ENCODE results near the gene UFD1.

DNA sequence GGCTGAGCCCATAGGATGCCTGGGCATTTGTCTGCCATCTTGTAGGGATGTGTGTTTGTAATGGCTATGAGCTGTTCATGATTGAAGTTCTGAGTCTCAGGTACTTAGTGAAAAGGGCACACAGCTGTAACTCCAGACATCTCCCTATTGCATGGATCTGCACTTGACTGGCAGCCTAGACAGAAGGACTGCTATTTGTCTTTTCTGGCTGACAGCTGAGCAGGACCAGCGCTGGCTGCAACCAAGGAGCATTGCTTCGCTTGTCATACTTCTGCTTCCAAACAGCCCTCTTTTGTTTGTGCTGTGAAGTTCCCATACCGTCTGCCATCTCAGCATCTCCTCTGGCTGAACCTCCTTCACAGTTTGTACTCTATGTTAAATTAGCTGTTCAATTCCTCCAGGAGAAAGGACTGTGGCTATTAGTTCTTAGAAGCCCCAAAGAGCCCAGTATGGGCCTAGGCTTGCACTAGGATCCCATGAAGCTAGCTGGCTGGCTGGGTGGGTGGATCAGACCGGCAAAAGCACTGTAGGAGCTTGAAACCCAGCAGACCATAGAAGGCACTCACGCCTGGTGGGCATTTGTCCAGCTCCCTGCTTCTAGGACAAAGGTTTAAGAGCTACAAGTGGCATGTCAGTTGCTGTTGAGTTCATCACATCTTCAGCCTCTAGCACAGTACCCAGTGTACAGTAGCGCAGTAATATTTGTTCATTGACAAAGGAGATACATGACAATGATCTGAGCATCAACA is 67.9 kb downstream of the UFD1 start:
- TF ChIP-seq, protein P1, sequence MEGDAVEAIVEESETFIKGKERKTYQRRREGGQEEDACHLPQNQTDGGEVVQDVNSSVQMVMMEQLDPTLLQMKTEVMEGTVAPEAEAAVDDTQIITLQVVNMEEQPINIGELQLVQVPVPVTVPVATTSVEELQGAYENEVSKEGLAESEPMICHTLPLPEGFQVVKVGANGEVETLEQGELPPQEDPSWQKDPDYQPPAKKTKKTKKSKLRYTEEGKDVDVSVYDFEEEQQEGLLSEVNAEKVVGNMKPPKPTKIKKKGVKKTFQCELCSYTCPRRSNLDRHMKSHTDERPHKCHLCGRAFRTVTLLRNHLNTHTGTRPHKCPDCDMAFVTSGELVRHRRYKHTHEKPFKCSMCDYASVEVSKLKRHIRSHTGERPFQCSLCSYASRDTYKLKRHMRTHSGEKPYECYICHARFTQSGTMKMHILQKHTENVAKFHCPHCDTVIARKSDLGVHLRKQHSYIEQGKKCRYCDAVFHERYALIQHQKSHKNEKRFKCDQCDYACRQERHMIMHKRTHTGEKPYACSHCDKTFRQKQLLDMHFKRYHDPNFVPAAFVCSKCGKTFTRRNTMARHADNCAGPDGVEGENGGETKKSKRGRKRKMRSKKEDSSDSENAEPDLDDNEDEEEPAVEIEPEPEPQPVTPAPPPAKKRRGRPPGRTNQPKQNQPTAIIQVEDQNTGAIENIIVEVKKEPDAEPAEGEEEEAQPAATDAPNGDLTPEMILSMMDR (IDR thresholded peaks at IDR 0.05): no peak
- no peak for TF ChIP-seq POLR2A (IDR thresholded peaks at IDR 0.05)
